ENCODE measurements around the gene TMBIM4.

TMBIM4 gene

GRCh38 chr12:66085998-66086397, 83.8 kb downstream of the TMBIM4 start:
- DNase-seq = no peak

All from CD4-positive, alpha-beta T cell treated with Interleukin-4 for 4 hours (primary cell).